MM.1S (cell line): ENCODE data around the gene MRPL38.

Experiments
- DNase-seq: peaks from one replicate; pipeline ENCODE4 v3.0.0-alpha.2; 2015
- H2AFZ ChIP-seq: fragments of 300-600 bp; sonication (generic); 2 replicates; pipeline ENCODE4 v1.6.0; 2016; ENCODE audit warnings: antibody characterized with exemption, low read length
- H3F3A ChIP-seq: fragments of 300-600 bp; sonication (generic); 2 replicates; pipeline ENCODE4 v1.6.1; 2016; ENCODE audit warnings: mild to moderate bottlenecking, antibody characterized with exemption, low read length, moderate library complexity, mixed read lengths; ENCODE audit not compliant: insufficient read depth
- H3K27ac ChIP-seq: fragments of 300-600 bp; sonication (generic); 2 replicates; pipeline ENCODE4 v1.5.1; 2016; ENCODE audit warnings: mild to moderate bottlenecking, low read length
- H3K27me3 ChIP-seq: fragments of 300-600 bp; sonication (generic); replicated peaks from 2 replicates; pipeline ENCODE4 v1.6.0; 2016; ENCODE audit warnings: low read length; ENCODE audit not compliant: insufficient read depth
- H3K36me3 ChIP-seq: fragments of 300-600 bp; sonication (generic); replicated peaks from 2 replicates; pipeline ENCODE4 v1.6.1; 2016; ENCODE audit warnings: mild to moderate bottlenecking, low read length, mixed read lengths; ENCODE audit not compliant: insufficient read depth
- H3K4me1 ChIP-seq: fragments of 300-600 bp; sonication (generic); 2 replicates; pipeline ENCODE4 v1.6.1; 2016; ENCODE audit warnings: low read length, mixed read lengths
- H3K4me2 ChIP-seq: fragments of 300-600 bp; sonication (generic); 2 replicates; pipeline ENCODE4 v1.6.0; 2016; ENCODE audit warnings: low read depth, low read length
- H3K4me3 ChIP-seq: fragments of 300-600 bp; sonication (generic); 2 replicates; pipeline ENCODE4 v1.5.1; 2016; ENCODE audit warnings: low read length, mixed read lengths
- H3K79me2 ChIP-seq: fragments of 300-600 bp; sonication (generic); 2 replicates; pipeline ENCODE4 v1.6.1; 2016; ENCODE audit warnings: mixed run types, low read length, mixed read lengths
- H3K9ac ChIP-seq: fragments of 300-600 bp; sonication (generic); 2 replicates; pipeline ENCODE4 v1.6.1; 2016; ENCODE audit warnings: low read length, mixed read lengths
- H3K9me2 ChIP-seq: fragments of 300-600 bp; sonication (generic); replicated peaks from 2 replicates; pipeline ENCODE4 v1.6.1; 2016; ENCODE audit warnings: mild to moderate bottlenecking, low read length, mixed read lengths; ENCODE audit not compliant: insufficient read depth
- H3K9me3 ChIP-seq: fragments of 300-600 bp; sonication (generic); replicated peaks from 2 replicates; pipeline ENCODE4 v1.6.1; 2016; ENCODE audit warnings: mild to moderate bottlenecking, low read length, mixed read lengths; ENCODE audit not compliant: insufficient read depth
- H4K20me1 ChIP-seq: fragments of 300-600 bp; sonication (generic); 2 replicates; pipeline ENCODE4 v1.6.1; 2016; ENCODE audit warnings: mild to moderate bottlenecking, low read length, moderate library complexity, mixed read lengths; ENCODE audit not compliant: insufficient read depth
- EZH2 ChIP-seq: fragments of 300-600 bp; sonication (generic); optimal IDR thresholded peaks from 2 replicates; pipeline ENCODE3; 2017; ENCODE audit warnings: low read depth, mild to moderate bottlenecking, antibody characterized with exemption, low read length, mixed read lengths
- EZH2phosphoT487 ChIP-seq: fragments of 300-600 bp; sonication (generic); IDR thresholded peaks from 2 replicates; pipeline ENCODE4 v1.6.1; 2018; ENCODE audit warnings: antibody characterized with exemption, low read length
- TF ChIP-seq, protein P1 (sequence below): fragments of 300-600 bp; sonication (generic); IDR thresholded peaks from 2 replicates; pipeline ENCODE4 v1.5.1; 2016; ENCODE audit warnings: antibody characterized with exemption, low read length, mixed read lengths

The MRPL38 gene

DNA sequence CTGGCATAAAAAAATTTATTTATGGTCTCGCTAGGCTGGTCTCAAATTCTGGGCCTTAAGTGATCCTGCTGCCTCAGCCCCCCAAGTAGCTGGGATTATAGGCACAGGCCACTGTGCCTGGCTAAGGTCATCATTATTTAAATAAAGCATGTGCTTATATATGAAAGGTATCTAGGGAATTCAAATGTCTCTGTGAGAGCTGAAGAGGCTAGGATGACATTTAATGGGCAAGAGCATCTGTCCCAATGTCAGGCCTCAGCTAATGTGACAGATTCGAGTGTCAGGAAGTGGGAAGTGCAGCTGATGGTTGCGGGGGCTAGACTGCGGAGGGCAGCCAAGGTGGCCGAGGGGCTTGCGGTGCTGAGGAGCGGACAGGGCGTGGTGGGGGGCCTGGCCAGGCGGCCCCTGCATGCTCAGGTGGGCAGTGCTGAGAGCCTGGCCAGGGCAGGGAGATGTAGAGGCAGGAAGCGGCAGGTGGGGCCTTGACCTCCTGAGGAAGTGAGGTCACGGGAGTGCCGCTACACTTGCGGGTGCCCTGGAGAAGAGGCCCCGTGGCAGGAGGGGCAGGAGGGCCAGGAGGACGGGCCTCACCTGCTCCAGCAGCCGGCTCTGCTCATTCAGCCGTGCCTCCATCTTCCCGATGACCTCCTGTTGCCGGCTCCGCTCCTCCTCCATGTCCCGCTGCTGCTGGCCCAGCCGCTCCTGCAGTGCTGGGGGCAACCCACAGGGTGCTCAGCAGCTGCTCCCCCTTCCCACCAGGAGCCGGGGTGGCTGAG, 12.6 kb upstream of the MRPL38 start:
- Histone ChIP-seq H3K36me3 (no peaks in the 10 kb centered on the region), H3K79me2 (no peaks in the 10 kb centered on the region), H2AFZ (no peak overlapping the region), H3K4me1 (no peaks in the 10 kb centered on the region), H3K9me3 (no peaks in the 10 kb centered on the region), H3K9ac (no peak overlapping the region), H4K20me1 (no peaks in the 10 kb centered on the region), H3K4me2 (no peak overlapping the region), H3K4me3 (no peak overlapping the region), H3K27me3 (no peaks in the 10 kb centered on the region), H3F3A (no peaks in the 10 kb centered on the region), H3K9me2 (no peaks in the 10 kb centered on the region), H3K27ac (no peak overlapping the region)
- TF ChIP-seq EZH2: no peak
- TF ChIP-seq, protein P1, sequence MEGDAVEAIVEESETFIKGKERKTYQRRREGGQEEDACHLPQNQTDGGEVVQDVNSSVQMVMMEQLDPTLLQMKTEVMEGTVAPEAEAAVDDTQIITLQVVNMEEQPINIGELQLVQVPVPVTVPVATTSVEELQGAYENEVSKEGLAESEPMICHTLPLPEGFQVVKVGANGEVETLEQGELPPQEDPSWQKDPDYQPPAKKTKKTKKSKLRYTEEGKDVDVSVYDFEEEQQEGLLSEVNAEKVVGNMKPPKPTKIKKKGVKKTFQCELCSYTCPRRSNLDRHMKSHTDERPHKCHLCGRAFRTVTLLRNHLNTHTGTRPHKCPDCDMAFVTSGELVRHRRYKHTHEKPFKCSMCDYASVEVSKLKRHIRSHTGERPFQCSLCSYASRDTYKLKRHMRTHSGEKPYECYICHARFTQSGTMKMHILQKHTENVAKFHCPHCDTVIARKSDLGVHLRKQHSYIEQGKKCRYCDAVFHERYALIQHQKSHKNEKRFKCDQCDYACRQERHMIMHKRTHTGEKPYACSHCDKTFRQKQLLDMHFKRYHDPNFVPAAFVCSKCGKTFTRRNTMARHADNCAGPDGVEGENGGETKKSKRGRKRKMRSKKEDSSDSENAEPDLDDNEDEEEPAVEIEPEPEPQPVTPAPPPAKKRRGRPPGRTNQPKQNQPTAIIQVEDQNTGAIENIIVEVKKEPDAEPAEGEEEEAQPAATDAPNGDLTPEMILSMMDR: no peak
- no peak for TF ChIP-seq EZH2phosphoT487
- no peak for DNase-seq

DNA sequence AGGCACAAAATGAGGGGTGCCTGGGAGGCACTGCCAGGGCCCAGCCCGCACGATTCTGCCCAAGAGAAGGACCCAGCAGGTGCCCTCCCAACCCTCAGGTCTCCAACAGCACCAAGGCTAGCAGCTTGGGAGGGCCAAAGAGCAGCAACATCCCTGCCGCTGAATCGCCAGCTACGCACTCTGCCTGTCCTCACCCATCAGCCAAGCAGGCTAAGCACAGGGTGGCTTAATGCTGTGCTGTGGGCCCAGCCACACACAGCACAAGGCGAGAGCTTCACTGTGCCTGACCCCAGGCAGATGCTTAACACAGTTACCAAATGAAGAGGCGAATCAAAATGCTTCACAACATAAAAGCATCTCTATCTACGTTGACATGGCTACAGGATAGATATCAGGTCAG, 10.6 kb upstream of the MRPL38 start:
- H4K20me1 ChIP-seq: no peaks in the 10 kb centered on the region
- H3K9me3 ChIP-seq: no peaks in the 10 kb centered on the region
- H3K36me3 ChIP-seq: no peaks in the 10 kb centered on the region
- no peak for DNase-seq
- no peak for TF ChIP-seq EZH2
- H3K9me2 ChIP-seq: no peaks in the 10 kb centered on the region
- no peak overlapping the region for H3K4me2 ChIP-seq
- no peak overlapping the region for H3K9ac ChIP-seq
- no peak overlapping the region for H2AFZ ChIP-seq
- peaks cover 3% of the 10 kb centered on the region; the same call in 1 of the 2 replicates for H3F3A ChIP-seq
- H3K4me3 ChIP-seq: no peak overlapping the region
- H3K79me2 ChIP-seq: no peaks in the 10 kb centered on the region
- H3K27ac ChIP-seq: no peak overlapping the region
- H3K27me3 ChIP-seq: no peaks in the 10 kb centered on the region
- H3K4me1 ChIP-seq: peaks cover 7% of the 10 kb centered on the region

DNA sequence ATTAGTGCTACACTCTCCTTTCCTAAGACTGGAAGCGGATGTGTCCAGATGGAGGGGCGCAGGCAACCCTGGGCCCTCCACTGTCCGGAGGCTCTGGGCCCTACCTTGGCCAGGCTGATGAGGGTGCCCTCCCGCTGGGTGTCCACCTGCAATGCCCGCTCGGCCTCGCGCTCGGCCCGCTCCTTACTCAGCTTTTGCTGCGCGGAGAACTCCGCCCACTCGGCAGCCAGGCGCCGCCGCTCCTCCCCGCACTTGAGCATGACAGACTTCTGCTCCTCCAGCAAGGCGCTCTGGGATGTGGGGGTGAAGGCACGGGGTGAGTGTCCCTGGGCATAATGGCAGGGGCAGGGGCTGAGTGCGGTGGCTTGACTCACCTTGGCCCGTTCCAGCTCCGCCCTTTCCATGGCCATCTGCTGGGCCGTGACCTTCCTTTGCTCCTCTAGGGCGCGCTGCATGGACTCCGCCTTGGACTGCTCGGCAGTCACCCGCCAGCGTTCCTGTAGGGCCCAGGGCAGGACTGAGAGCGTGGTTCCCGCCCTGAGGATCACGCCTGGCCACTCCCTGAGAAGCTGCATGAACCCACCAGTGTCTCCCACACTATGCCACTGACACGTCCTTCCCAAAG, 10.1 kb upstream of the MRPL38 start:
- no peak overlapping the region for H3K27ac ChIP-seq
- H4K20me1 ChIP-seq: no peaks in the 10 kb centered on the region
- H3K27me3 ChIP-seq: no peaks in the 10 kb centered on the region
- no peak for DNase-seq
- TF ChIP-seq EZH2: no peak
- TF ChIP-seq, protein P1: no peak
- no peak for TF ChIP-seq EZH2phosphoT487
- H3F3A ChIP-seq: peaks cover 7% of the 10 kb centered on the region; the same call in 1 of the 2 replicates
- H3K9ac ChIP-seq: no peak overlapping the region
- H3K4me1 ChIP-seq: peaks cover 10% of the 10 kb centered on the region
- H3K9me2 ChIP-seq: no peaks in the 10 kb centered on the region
- no peak overlapping the region for H3K4me3 ChIP-seq
- H3K36me3 ChIP-seq: no peaks in the 10 kb centered on the region
- no peaks in the 10 kb centered on the region for H3K9me3 ChIP-seq
- no peak overlapping the region for H2AFZ ChIP-seq
- no peaks in the 10 kb centered on the region for H3K79me2 ChIP-seq
- no peak overlapping the region for H3K4me2 ChIP-seq
